ENCODE measurements around the gene MYO7A. TPM values are rescaled to one million over a fixed set of nuclear protein-coding genes. Genes with fewer than 3 reads are reported as not detected.

MYO7A gene
- total RNA-seq, 2 donors from 2014 or later, result 15.2 to 22.7 TPM

GRCh38 chr11:77193911-77194830, 66.1 kb downstream of the MYO7A start:
- no peak overlapping the region for H3K27ac ChIP-seq
- H3K4me1 ChIP-seq (ENCODE audit: control insufficient read depth in 1 of 2, low read depth in 2 of 2), result no peaks in the 10 kb centered on the region
- H3K27me3 ChIP-seq (replicated peaks; ENCODE audit: insufficient read depth), result no peaks in the 10 kb centered on the region
- no peaks in the 10 kb centered on the region for H3K36me3 ChIP-seq
- ATAC-seq (ENCODE audit: insufficient number of reproducible peaks, low FRiP score, low read depth) (no peak), DNase-seq (ENCODE audit: low spot score) (no peak)
- H3K4me3 ChIP-seq, result no peak overlapping the region
- no peaks in the 10 kb centered on the region for H3K9me3 ChIP-seq
- no peak for TF ChIP-seq CTCF (IDR thresholded peaks at IDR 0.05)

DNA sequence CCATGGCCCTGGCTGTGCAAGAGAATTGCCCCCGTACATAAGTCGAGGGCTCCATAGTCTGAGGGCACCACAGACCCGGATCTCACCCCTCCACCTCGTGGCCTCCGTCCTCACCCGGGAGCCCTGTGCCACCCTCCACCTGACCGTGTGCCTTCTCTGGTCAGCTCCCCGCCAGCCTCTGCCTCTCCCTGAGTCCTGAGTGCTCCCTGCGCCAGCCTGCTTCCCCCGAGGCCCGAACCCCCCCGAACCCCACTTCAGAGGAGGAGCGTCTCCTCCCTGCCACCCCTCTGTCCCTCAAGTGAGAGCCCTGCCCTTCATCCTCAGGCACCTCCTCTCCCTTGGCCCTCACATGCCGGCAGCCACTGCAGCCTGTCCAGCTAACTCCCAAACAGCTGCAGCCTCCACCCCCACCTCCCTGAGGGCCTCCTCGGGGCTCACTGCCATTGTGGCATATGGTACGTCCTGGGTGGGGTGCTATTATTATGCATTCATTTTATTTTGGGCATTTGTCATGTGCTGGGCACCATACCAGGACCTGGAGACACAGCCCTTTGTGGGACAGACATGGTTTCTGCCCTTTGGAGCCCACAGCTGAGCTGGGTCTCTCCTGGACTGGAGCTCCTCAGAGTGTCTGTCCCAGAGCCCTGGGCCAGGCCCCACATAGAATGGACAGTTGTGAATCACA, 67.2 kb downstream of the MYO7A start:
- Histone ChIP-seq H3K36me3 (no peaks in the 10 kb centered on the region), H3K4me3 (no peak overlapping the region), H3K9me3 (no peaks in the 10 kb centered on the region), H3K27ac (no peak overlapping the region), H3K27me3 (replicated peaks; ENCODE audit: insufficient read depth) (no peaks in the 10 kb centered on the region), H3K4me1 (ENCODE audit: control insufficient read depth in 1 of 2, low read depth in 2 of 2) (no peaks in the 10 kb centered on the region)
- no peak for TF ChIP-seq CTCF (IDR thresholded peaks at IDR 0.05)
- DNase-seq (ENCODE audit: low spot score), result no peak
- ATAC-seq (ENCODE audit: insufficient number of reproducible peaks, low FRiP score, low read depth), result no peak

DNA sequence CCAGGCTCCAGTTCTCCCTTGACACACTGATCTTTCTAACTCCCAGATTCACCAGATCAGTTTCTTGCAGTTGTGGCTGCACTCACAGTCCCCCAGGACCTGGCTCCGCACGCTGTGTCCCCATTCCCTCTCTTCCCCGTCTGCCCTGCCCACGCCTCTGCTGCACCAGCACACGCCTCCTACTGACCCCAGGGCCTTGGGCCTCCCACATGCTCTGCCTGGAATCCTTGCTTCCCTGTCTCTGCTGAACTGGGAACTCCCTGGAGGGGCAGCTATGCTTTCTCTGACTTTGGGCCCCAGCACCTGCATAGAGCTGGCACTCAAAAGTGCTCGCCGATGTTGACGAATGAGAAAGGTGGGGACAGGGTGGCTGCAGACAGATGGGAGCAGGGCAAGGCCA, 68.9 kb downstream of the MYO7A start:
- Histone ChIP-seq H3K27me3 (replicated peaks; ENCODE audit: insufficient read depth) (no peaks in the 10 kb centered on the region), H3K9me3 (no peaks in the 10 kb centered on the region), H3K36me3 (no peaks in the 10 kb centered on the region), H3K4me3 (no peak overlapping the region), H3K4me1 (ENCODE audit: control insufficient read depth in 1 of 2, low read depth in 2 of 2) (no peaks in the 10 kb centered on the region), H3K27ac (no peak overlapping the region)
- no peak for ATAC-seq (ENCODE audit: insufficient number of reproducible peaks, low FRiP score, low read depth)
- DNase-seq (ENCODE audit: low spot score), result no peak
- TF ChIP-seq CTCF (IDR thresholded peaks at IDR 0.05), result no peak

- Histone ChIP-seq H3K27ac (no peak overlapping the region), H3K27me3 (replicated peaks; ENCODE audit: insufficient read depth) (no peaks in the 10 kb centered on the region), H3K4me3 (no peak overlapping the region), H3K9me3 (no peaks in the 10 kb centered on the region), H3K4me1 (ENCODE audit: control insufficient read depth in 1 of 2, low read depth in 2 of 2) (no peaks in the 10 kb centered on the region), H3K36me3 (no peaks in the 10 kb centered on the region)
- TF ChIP-seq CTCF (IDR thresholded peaks at IDR 0.05), result no peak
- DNase-seq (ENCODE audit: low spot score) (no peak), ATAC-seq (ENCODE audit: insufficient number of reproducible peaks, low FRiP score, low read depth) (no peak)
Measured at GRCh38 chr11:77197626-77198320, 69.7 kb downstream of the MYO7A start.

GRCh38 chr11:77198440-77198849, 70.4 kb downstream of the MYO7A start:
- H3K4me1 ChIP-seq (ENCODE audit: control insufficient read depth in 1 of 2, low read depth in 2 of 2), result no peaks in the 10 kb centered on the region
- no peak for TF ChIP-seq CTCF (IDR thresholded peaks at IDR 0.05)
- H3K27me3 ChIP-seq (replicated peaks; ENCODE audit: insufficient read depth), result no peaks in the 10 kb centered on the region
- no peak overlapping the region for H3K27ac ChIP-seq
- no peaks in the 10 kb centered on the region for H3K9me3 ChIP-seq
- H3K36me3 ChIP-seq, result no peaks in the 10 kb centered on the region
- H3K4me3 ChIP-seq, result no peak overlapping the region
- ATAC-seq (ENCODE audit: insufficient number of reproducible peaks, low FRiP score, low read depth) (no peak), DNase-seq (ENCODE audit: low spot score) (no peak)

Measured in thoracic aorta (tissue), 2 donors.